ENCODE data around the gene CHRND.

The CHRND gene

GRCh38 chr2:232503809-232504323 is 22.1 kb upstream of the CHRND start:
- no peak for DNase-seq (ENCODE audit: low read depth)

- DNase-seq (ENCODE audit: low read depth): no peak
Observed at GRCh38 chr2:232504438-232504837, 21.5 kb upstream of the CHRND start.

GRCh38 chr2:232505856-232506255 is 20.1 kb upstream of the CHRND start:
- DNase-seq (ENCODE audit: low read depth): no peak

- DNase-seq (ENCODE audit: low read depth): no peak
Observed at GRCh38 chr2:232506709-232507108, 19.3 kb upstream of the CHRND start.

- no peak for DNase-seq (ENCODE audit: low read depth)
Observed at GRCh38 chr2:232508251-232508650, 17.7 kb upstream of the CHRND start.

- DNase-seq (ENCODE audit: low read depth): no peak
Observed at GRCh38 chr2:232511336-232511890, 14.5 kb upstream of the CHRND start.

GRCh38 chr2:232512602-232513001 is 13.4 kb upstream of the CHRND start:
- DNase-seq (ENCODE audit: low read depth): no peak

GRCh38 chr2:232513353-232513752 is 12.6 kb upstream of the CHRND start:
- DNase-seq (ENCODE audit: low read depth): no peak

GRCh38 chr2:232515639-232516038 is 10.3 kb upstream of the CHRND start:
- DNase-seq (ENCODE audit: low read depth): no peak

GRCh38 chr2:232516551-232516950 is 9.4 kb upstream of the CHRND start:
- DNase-seq (ENCODE audit: low read depth): no peak

GRCh38 chr2:232518844-232519243 is 7.1 kb upstream of the CHRND start:
- DNase-seq (ENCODE audit: low read depth): no peak

- DNase-seq (ENCODE audit: low read depth): no peak
Observed at GRCh38 chr2:232519581-232520438, 6.2 kb upstream of the CHRND start, which contains the start of gene PRSS56. Gene PRSS56 (plus strand): TSS chr2:232520388. CDS start chr2:232520599, 211 bp downstream.

- no peak for DNase-seq (ENCODE audit: low read depth)
Observed at GRCh38 chr2:232520489-232520888, 5.5 kb upstream of the CHRND start.

- DNase-seq (ENCODE audit: low read depth): no peak
Observed at GRCh38 chr2:232521098-232521497, 4.9 kb upstream of the CHRND start.

- no peak for DNase-seq (ENCODE audit: low read depth)
Observed at GRCh38 chr2:232521959-232522622, 3.9 kb upstream of the CHRND start.

- DNase-seq (ENCODE audit: low read depth): no peak
Observed at GRCh38 chr2:232522623-232523401, 3.1 kb upstream of the CHRND start.

- no peak for DNase-seq (ENCODE audit: low read depth)
Observed at GRCh38 chr2:232523402-232523681, 2.6 kb upstream of the CHRND start.

- no peak for DNase-seq (ENCODE audit: low read depth)
Observed at GRCh38 chr2:232523682-232524597, 2.0 kb upstream of the CHRND start.

- DNase-seq (ENCODE audit: low read depth): no peak
Observed at GRCh38 chr2:232524771-232525170, 1.2 kb upstream of the CHRND start.

GRCh38 chr2:232525199-232525598 is 761 bp upstream of the CHRND start:
- no peak for DNase-seq (ENCODE audit: low read depth)

GRCh38 chr2:232526372-232526941 is 497 bp downstream of the CHRND start:
- DNase-seq (ENCODE audit: low read depth): no peak
